HEK293 (cell line): ENCODE data around the gene ZFYVE28.

Experiments
- ATF2 ChIP-seq: fragments of 450-650 bp; formaldehyde crosslinking; IDR thresholded peaks from 2 replicates; pipeline ENCODE4 v1.5.1; 2016; ENCODE audit warnings: missing biosample characterization, missing genetic modification characterization, low read depth
- BCL11A ChIP-seq: fragments of 450-650 bp; formaldehyde crosslinking; IDR thresholded peaks from 2 replicates; pipeline ENCODE4 v1.5.1; 2016; ENCODE audit warnings: low read depth, missing biosample characterization, missing genetic modification characterization
- CTCF ChIP-seq: fragments of 450-650 bp; formaldehyde crosslinking; IDR thresholded peaks from 2 replicates; pipeline ENCODE4 v1.5.1; 2016; ENCODE audit warnings: missing biosample characterization, missing genetic modification characterization
- GLIS1 ChIP-seq: fragments of 450-650 bp; formaldehyde crosslinking; IDR thresholded peaks from 2 replicates; pipeline ENCODE4 v1.5.1; 2016; ENCODE audit warnings: missing biosample characterization, missing genetic modification characterization
- HOXA7 ChIP-seq: sonication (generic); formaldehyde crosslinking; IDR thresholded peaks from 2 replicates; pipeline ENCODE4 v1.8.1; 2022; ENCODE audit warnings: missing genetic modification reagents, borderline replicate concordance
- SETDB1 ChIP-seq: IDR thresholded peaks from one replicate; pipeline ENCODE4 v1.6.1; 2017; ENCODE audit warnings: mild to moderate bottlenecking, low read length, moderate library complexity, mixed read lengths; ENCODE audit not compliant: insufficient read length
- YY1 ChIP-seq: fragments of 450-650 bp; formaldehyde crosslinking; IDR thresholded peaks from 2 replicates; pipeline ENCODE4 v1.5.1; 2018; ENCODE audit warnings: missing biosample characterization, missing genetic modification characterization
- ZBTB17 ChIP-seq: fragments of 450-650 bp; formaldehyde crosslinking; IDR thresholded peaks from 2 replicates; pipeline ENCODE4 v1.5.1; 2016; ENCODE audit warnings: missing biosample characterization, missing genetic modification characterization
- ZEB2 ChIP-seq: fragments of 450-650 bp; formaldehyde crosslinking; IDR thresholded peaks from 2 replicates; pipeline ENCODE4 v1.5.1; 2016; ENCODE audit warnings: missing biosample characterization, missing genetic modification characterization
- ZFHX2 ChIP-seq: fragments of 450-650 bp; formaldehyde crosslinking; conservative IDR thresholded peaks from 2 replicates; pipeline ENCODE4 v1.5.1; 2016; ENCODE audit warnings: missing biosample characterization, missing genetic modification characterization
- ZNF140 ChIP-seq: fragments of 450-650 bp; formaldehyde crosslinking; IDR thresholded peaks from 2 replicates; pipeline ENCODE4 v1.5.1; 2016; ENCODE audit warnings: missing biosample characterization, missing genetic modification characterization
- ZNF626 ChIP-seq: fragments of 450-650 bp; sonication (Bioruptor Pico); formaldehyde crosslinking; IDR thresholded peaks from 2 replicates; pipeline ENCODE4 v1.5.1; 2018; ENCODE audit warnings: missing biosample characterization, missing genetic modification characterization, inconsistent platforms

GRCh38 chr4:2267841-2268240 lies 150.6 kb downstream of the ZFYVE28 start:
- TF ChIP-seq ZFHX2 (tag by site-specific recombination) (no peak), YY1 (tag by site-specific recombination) (no peak), ATF2 (tag by site-specific recombination) (no peak), CTCF (no peak), ZNF140 (no peak), SETDB1 (no peak), GLIS1 (tag by site-specific recombination) (no peak), ZNF626 (tag by site-specific recombination) (no peak), ZEB2 (no peak), BCL11A (tag by site-specific recombination) (no peak), HOXA7 (CRISPR knock-in tag) (no peak), ZBTB17 (tag by site-specific recombination) (no peak)
